GM23248 (cell line): ENCODE data around the gene ERC2. TPM values are rescaled to one million over a fixed set of nuclear protein-coding genes. Genes with fewer than 3 reads are reported as not detected.
"Not testable (repeated sequence)": the region's sequence is repeated elsewhere in the genome, so short reads cannot be mapped to it uniquely, and the experiment has no call there.

Source experiments
- DNase-seq: peaks from one replicate; pipeline ENCODE4 v3.0.0-alpha.2; 2015
- H2AFZ ChIP-seq: fragments of 200-600 bp; sonication (generic); 2 replicates; pipeline ENCODE4 v1.6.1; 2016; ENCODE audit warnings: antibody characterized with exemption
- H3F3A ChIP-seq: fragments of 200-600 bp; sonication (generic); 2 replicates; pipeline ENCODE4 v1.6.1; 2016; ENCODE audit warnings: mild to moderate bottlenecking, antibody characterized with exemption, mixed run types; ENCODE audit not compliant: insufficient read depth
- H3K27ac ChIP-seq: fragments of 200-600 bp; sonication (generic); 2 replicates; pipeline ENCODE4 v1.5.1; 2016; ENCODE audit warnings: mild to moderate bottlenecking
- H3K27me3 ChIP-seq: fragments of 200-600 bp; sonication (generic); replicated peaks from 2 replicates; pipeline ENCODE4 v1.6.1; 2016; ENCODE audit warnings: mild to moderate bottlenecking; ENCODE audit not compliant: insufficient read depth
- H3K36me3 ChIP-seq: fragments of 200-600 bp; sonication (generic); 2 replicates; pipeline ENCODE4 v1.6.1; 2016; ENCODE audit warnings: low read depth, mild to moderate bottlenecking
- H3K4me1 ChIP-seq: fragments of 200-600 bp; sonication (generic); 2 replicates; pipeline ENCODE4 v1.6.1; 2016; ENCODE audit warnings: mild to moderate bottlenecking; ENCODE audit not compliant: insufficient read depth
- H3K4me2 ChIP-seq: fragments of 200-600 bp; sonication (generic); one replicate; pipeline ENCODE4 v1.6.1; 2016; ENCODE audit warnings: mild to moderate bottlenecking; ENCODE audit not compliant: unreplicated experiment
- H3K4me3 ChIP-seq: fragments of 200-600 bp; sonication (generic); 2 replicates; pipeline ENCODE4 v1.5.1; 2016; ENCODE audit warnings: mild to moderate bottlenecking
- H3K79me2 ChIP-seq: fragments of 200-600 bp; sonication (generic); 2 replicates; pipeline ENCODE4 v1.6.1; 2016; ENCODE audit warnings: mild to moderate bottlenecking; ENCODE audit not compliant: insufficient read depth
- H3K9ac ChIP-seq: fragments of 200-600 bp; sonication (generic); 2 replicates; pipeline ENCODE4 v1.6.1; 2016; ENCODE audit warnings: mild to moderate bottlenecking
- H3K9me2 ChIP-seq: fragments of 200-600 bp; sonication (generic); 2 replicates; pipeline ENCODE4 v1.6.1; 2016; ENCODE audit warnings: mixed run types, mild to moderate bottlenecking, moderate library complexity; ENCODE audit not compliant: insufficient read depth
- H3K9me3 ChIP-seq: fragments of 200-600 bp; sonication (generic); one replicate; pipeline ENCODE4 v1.6.1; 2017; ENCODE audit warnings: low read depth
- H4K20me1 ChIP-seq: fragments of 200-600 bp; sonication (generic); 2 replicates; pipeline ENCODE4 v1.6.0; 2016; ENCODE audit not compliant: insufficient read depth
- EZH2 ChIP-seq: fragments of 200-600 bp; sonication (generic); IDR thresholded peaks from 2 replicates; pipeline ENCODE4 v1.6.1; 2018; ENCODE audit warnings: antibody characterized with exemption, mild to moderate bottlenecking; ENCODE audit not compliant: insufficient read depth, poor library complexity, severe bottlenecking
- EZH2phosphoT487 ChIP-seq: fragments of 200-600 bp; sonication (generic); IDR thresholded peaks from 2 replicates; pipeline ENCODE4 v1.6.1; 2018; ENCODE audit warnings: antibody characterized with exemption, moderate library complexity, mild to moderate bottlenecking, low read depth; ENCODE audit not compliant: insufficient read depth
- WGBS, 2 experiments: methylation state at CpG; one replicate each; pipeline ENCODE4 v1.1.6; 2015 to 2017; ENCODE audit warnings: low lambda C conversion rate in 2 of 2, low coverage in 1 of 2; ENCODE audit errors: missing lambda C conversion rate in 2 of 2; 5-methylcytosine and 5-hydroxymethylcytosine counted together
- in situ Hi-C: fragments of 300-500 bp; cut with MboI; formaldehyde crosslinking; loops from 2 replicates; pipeline ENCODE4 v1.15.0; 2020
- polyA plus RNA-seq: library from polyadenylated mRNA; unstranded; fragments of >200 nt; fragmentation: Nextera tagmentation; extraction: Ambion mirVana; gene quantifications from 2 replicates; pipeline ENCODE4 v1.2.1, GENCODE V29; 2016
- total RNA-seq: library from RNA; depleted of rRNA; stranded (reverse); fragments of >200 nt; shearing (Covaris generic); gene quantifications from 2 replicates; pipeline ENCODE4 v1.2.3, GENCODE V29; 2014

ERC2 gene
- total and polyA plus RNA-seq, 2 experiments from 2014 or later = not detected

DNA sequence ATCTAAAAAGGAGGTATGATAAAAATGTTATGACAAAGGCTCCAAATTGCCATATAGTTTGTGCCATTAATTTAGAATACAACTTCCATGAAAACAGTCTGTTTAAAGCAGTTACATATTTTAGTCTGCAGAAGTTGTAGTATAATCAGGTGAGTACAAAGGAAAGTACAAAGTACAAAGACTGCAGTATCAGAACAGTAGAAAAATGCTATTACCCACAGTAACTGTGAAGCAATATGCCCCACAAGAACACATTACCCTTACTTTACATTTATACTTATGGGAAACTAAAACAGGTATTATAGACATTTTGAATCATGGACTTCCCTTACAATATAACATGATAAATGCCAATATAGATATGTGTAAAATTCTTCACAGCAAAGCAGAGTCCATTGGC is 398.5 kb downstream of the ERC2 start:
- H3F3A ChIP-seq = no peaks in the 10 kb centered on the region

DNA sequence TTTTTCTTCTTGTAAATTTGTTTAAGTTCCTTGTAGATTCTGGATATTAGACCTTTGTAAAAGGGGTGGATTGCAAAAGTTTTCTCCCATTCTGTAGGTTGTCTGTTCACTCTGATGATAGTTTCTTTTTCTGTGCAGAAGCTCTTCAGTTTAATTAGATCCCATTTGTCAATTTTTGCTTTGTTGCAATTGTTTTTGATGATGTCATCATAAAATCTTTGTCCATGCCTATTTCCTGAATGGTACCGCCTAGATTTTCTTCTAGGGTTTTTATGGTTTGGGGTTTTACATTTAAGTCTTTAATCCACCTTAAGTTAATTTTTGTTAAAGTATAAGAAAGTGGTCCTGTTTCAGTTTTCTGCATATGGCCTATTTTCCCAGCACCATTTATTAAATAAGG is 401.9 kb downstream of the ERC2 start:
- H2AFZ ChIP-seq, H3K4me2 ChIP-seq, in situ Hi-C loops, H3K27ac ChIP-seq, DNase-seq, H3K79me2 ChIP-seq, H3K4me3 ChIP-seq, H3K9ac ChIP-seq, H3K36me3 ChIP-seq, H3F3A ChIP-seq, H4K20me1 ChIP-seq, H3K9me2 ChIP-seq, H3K4me1 ChIP-seq, H3K27me3 ChIP-seq, H3K9me3 ChIP-seq: not testable (repeated sequence)
- WGBS, 2 experiments = 70 to 77% methylated on average over 1 of the region's 1 CpG

More for the DNA sequence above, 398.5 kb downstream of the ERC2 start:
- H3K27ac ChIP-seq = no peak overlapping the region
- H3K4me1 ChIP-seq = no peaks in the 10 kb centered on the region
- H3K79me2 ChIP-seq = no peaks in the 10 kb centered on the region
- no peaks in the 10 kb centered on the region for H3K9me3 ChIP-seq
- no peaks in the 10 kb centered on the region for H3K36me3 ChIP-seq
- TF ChIP-seq EZH2 (no peak), EZH2phosphoT487 (no peak)
- H3K9me2 ChIP-seq = no peaks in the 10 kb centered on the region
- H3K4me3 ChIP-seq = no peak overlapping the region
- in situ Hi-C loops = no loop called here
- H3K27me3 ChIP-seq = no peaks in the 10 kb centered on the region
- H4K20me1 ChIP-seq = no peaks in the 10 kb centered on the region
- no peak for DNase-seq
- no peak overlapping the region for H2AFZ ChIP-seq
- no peak overlapping the region for H3K9ac ChIP-seq
- H3K4me2 ChIP-seq = no peak overlapping the region

DNA sequence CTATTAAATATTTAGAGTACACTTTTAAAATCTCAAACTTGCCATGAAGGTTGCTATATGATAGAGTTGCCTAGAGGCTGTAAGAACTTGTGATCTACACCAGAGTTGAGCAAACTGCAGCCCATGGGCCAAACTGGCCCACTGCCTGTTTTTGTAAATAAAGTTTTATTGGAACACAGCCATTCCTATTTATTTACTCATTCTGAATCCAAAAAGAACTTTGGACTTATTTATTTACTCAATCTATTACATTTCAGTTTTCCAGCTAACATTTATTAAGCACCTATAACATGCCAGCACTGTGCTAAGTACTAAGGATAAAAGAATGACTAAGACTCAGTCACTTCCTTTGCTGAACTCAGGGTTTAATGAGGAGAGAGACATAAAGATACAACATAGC is 403.6 kb downstream of the ERC2 start:
- H4K20me1 ChIP-seq = no peaks in the 10 kb centered on the region
- no peak for TF ChIP-seq EZH2phosphoT487
- no peak for TF ChIP-seq EZH2
- no peak overlapping the region for H3K4me2 ChIP-seq
- no peaks in the 10 kb centered on the region; the same call in 1 of the 2 replicates for H3K27me3 ChIP-seq
- no peak overlapping the region for H2AFZ ChIP-seq
- in situ Hi-C loops = no loop called here
- no peaks in the 10 kb centered on the region for H3F3A ChIP-seq
- peak; percentile 6 for DNase-seq
- no peak overlapping the region for H3K4me3 ChIP-seq
- H3K79me2 ChIP-seq = no peaks in the 10 kb centered on the region
- H3K4me1 ChIP-seq = no peaks in the 10 kb centered on the region
- no peak overlapping the region for H3K27ac ChIP-seq
- H3K36me3 ChIP-seq = no peaks in the 10 kb centered on the region
- H3K9me3 ChIP-seq = no peaks in the 10 kb centered on the region
- H3K9ac ChIP-seq = no peak overlapping the region
- no peaks in the 10 kb centered on the region for H3K9me2 ChIP-seq

DNA sequence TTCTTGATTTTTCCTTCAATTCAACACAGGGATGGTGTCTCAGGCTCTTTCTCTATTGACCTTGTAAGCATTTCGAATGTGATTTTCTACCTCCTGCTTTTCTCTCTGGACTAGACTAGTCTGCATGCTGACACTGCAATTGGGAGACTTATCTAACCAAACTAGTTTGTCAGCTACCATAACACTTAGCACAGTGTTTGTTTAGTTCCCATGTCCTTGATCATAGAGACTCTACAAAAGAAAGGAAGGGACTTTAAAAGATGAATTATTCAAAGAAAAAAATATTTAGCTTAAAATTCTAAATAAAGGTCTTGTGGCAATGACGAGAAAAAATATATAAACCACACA is 407.0 kb downstream of the ERC2 start:
- no peaks in the 10 kb centered on the region for H3K36me3 ChIP-seq
- no peaks in the 10 kb centered on the region for H3K9me3 ChIP-seq
- 17 to 23% methylated on average over 2 of the region's 2 CpGs for WGBS, 2 experiments

DNA sequence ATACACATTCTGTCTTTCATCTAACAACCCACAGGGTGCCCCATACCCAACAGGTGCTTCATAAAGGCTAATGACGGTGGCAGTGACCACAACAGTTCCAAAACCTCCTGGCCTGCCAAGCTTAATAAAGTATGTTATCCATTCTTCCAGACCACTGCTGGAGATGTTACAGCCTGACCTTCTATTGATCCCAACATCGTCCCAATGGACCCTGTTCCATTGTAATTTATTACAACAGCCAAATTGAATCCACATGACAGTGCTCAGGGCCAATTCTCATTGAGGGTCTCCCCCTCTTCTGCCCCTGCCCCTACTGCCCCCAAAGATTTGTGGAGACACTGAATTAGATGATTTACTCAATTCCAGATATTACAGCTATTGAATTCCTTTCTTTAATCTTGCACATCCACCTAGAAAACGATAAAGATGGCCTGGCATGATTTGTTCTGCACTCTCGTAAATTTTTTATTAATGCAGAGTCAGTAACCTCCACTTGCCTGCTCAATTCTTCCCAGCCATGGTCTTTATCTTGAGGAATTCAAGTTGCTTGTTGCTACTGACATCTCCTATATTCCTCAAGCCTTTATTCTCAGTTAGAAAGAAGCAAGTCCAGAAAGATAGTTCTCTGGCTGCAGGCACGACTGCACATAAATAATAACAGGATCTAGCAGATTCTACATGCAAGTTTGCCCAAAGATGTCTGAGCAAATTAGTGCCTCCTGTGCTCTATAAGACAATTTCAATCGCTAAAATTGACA is 407.6 kb downstream of the ERC2 start:
- H2AFZ ChIP-seq = no peak overlapping the region
- TF ChIP-seq EZH2phosphoT487 (no peak), EZH2 (no peak)
- no peaks in the 10 kb centered on the region for H3K9me3 ChIP-seq
- DNase-seq = no peak
- no peak overlapping the region for H3K27ac ChIP-seq
- H3K79me2 ChIP-seq = no peaks in the 10 kb centered on the region
- no peaks in the 10 kb centered on the region for H3K4me1 ChIP-seq
- WGBS, 2 experiments = 22 to 24% methylated on average over 6 of the region's 6 CpGs
- in situ Hi-C loops = no loop called here
- H3F3A ChIP-seq = no peaks in the 10 kb centered on the region
- H3K4me3 ChIP-seq = no peak overlapping the region
- no peaks in the 10 kb centered on the region; the same call in none of the 2 replicates for H3K27me3 ChIP-seq
- H3K36me3 ChIP-seq = no peaks in the 10 kb centered on the region
- H3K9ac ChIP-seq = no peak overlapping the region
- H3K9me2 ChIP-seq = no peaks in the 10 kb centered on the region
- H3K4me2 ChIP-seq = no peak overlapping the region
- no peaks in the 10 kb centered on the region for H4K20me1 ChIP-seq

More for the DNA sequence above, 407.0 kb downstream of the ERC2 start:
- in situ Hi-C loops = no loop called here
- Histone ChIP-seq H3K79me2 (no peaks in the 10 kb centered on the region), H3K4me3 (no peak overlapping the region), H4K20me1 (no peaks in the 10 kb centered on the region), H3K27me3 (no peaks in the 10 kb centered on the region; the same call in 1 of the 2 replicates), H3F3A (no peaks in the 10 kb centered on the region), H3K9me2 (no peaks in the 10 kb centered on the region), H3K4me1 (no peaks in the 10 kb centered on the region), H3K4me2 (no peak overlapping the region), H3K9ac (no peak overlapping the region), H3K27ac (no peak overlapping the region), H2AFZ (no peak overlapping the region)
- TF ChIP-seq EZH2phosphoT487 = no peak
- no peak for DNase-seq
